H9 (cell line): Measurements from ENCODE around the gene PDZD7. TPM values are rescaled to one million over a fixed set of nuclear protein-coding genes. Genes with fewer than 3 reads are reported as not detected.

Experiments used
- DNase-seq: peaks from one replicate; pipeline ENCODE4 v3.0.0-alpha.2; 2017
- H2AFZ ChIP-seq: one replicate; pipeline ENCODE4 v1.6.1; 2013; ENCODE audit warnings: mild to moderate bottlenecking, low read length, control low read depth, moderate library complexity
- H2AK5ac ChIP-seq: 2 replicates; pipeline ENCODE4 v1.6.1; 2013; ENCODE audit warnings: low read length, control low read depth, mixed read lengths; ENCODE audit not compliant: insufficient read length
- H2BK120ac ChIP-seq: one replicate; pipeline ENCODE4 v1.6.1; 2013; ENCODE audit warnings: low read depth, mild to moderate bottlenecking, low read length, control low read depth, inconsistent platforms; ENCODE audit not compliant: poor library complexity, severe bottlenecking
- H2BK12ac ChIP-seq: 2 replicates; pipeline ENCODE4 v1.6.1; 2013; ENCODE audit warnings: low read length, control low read depth, mixed read lengths, low read depth; ENCODE audit not compliant: insufficient read length
- H2BK15ac ChIP-seq: 2 replicates; pipeline ENCODE4 v1.6.1; 2013; ENCODE audit warnings: low read depth, low read length, control low read depth
- H2BK20ac ChIP-seq: one replicate; pipeline ENCODE4 v1.6.1; 2013; ENCODE audit warnings: low read depth, mild to moderate bottlenecking, low read length, control low read depth, inconsistent platforms; ENCODE audit not compliant: poor library complexity, severe bottlenecking
- H2BK5ac ChIP-seq: 2 replicates; pipeline ENCODE4 v1.6.1; 2013; ENCODE audit warnings: low read length, control low read depth, mixed read lengths; ENCODE audit not compliant: insufficient read length
- H3K14ac ChIP-seq: 2 replicates; pipeline ENCODE4 v1.6.1; 2013; ENCODE audit warnings: low read length, control low read depth; ENCODE audit not compliant: insufficient read depth
- H3K18ac ChIP-seq: 2 replicates; pipeline ENCODE4 v1.6.1; 2013; ENCODE audit warnings: low read depth, mild to moderate bottlenecking, mixed read lengths, low read length, control low read depth; ENCODE audit not compliant: insufficient read length
- H3K23ac ChIP-seq: 2 replicates; pipeline ENCODE4 v1.6.1; 2013; ENCODE audit warnings: low read length, control low read depth, mixed read lengths, low read depth; ENCODE audit not compliant: insufficient read length
- H3K23me2 ChIP-seq: 2 replicates; pipeline ENCODE4 v1.6.1; 2013; ENCODE audit warnings: low read depth, mild to moderate bottlenecking, mixed read lengths, low read length, control low read depth; ENCODE audit not compliant: insufficient read length, poor library complexity, severe bottlenecking
- H3K27ac ChIP-seq: 2 replicates; pipeline ENCODE4 v1.5.1; 2013; ENCODE audit warnings: low read length, control low read depth, mixed read lengths, low read depth; ENCODE audit not compliant: insufficient read length
- H3K27me3 ChIP-seq: 2 replicates; pipeline ENCODE4 v1.6.1; 2013; ENCODE audit warnings: low read length, control low read depth, inconsistent platforms; ENCODE audit not compliant: insufficient read depth
- H3K4ac ChIP-seq: 2 replicates; pipeline ENCODE4 v1.6.1; 2013; ENCODE audit warnings: low read depth, mild to moderate bottlenecking, control low read depth, inconsistent platforms, low read length, moderate library complexity
- H3K4me1 ChIP-seq: 2 replicates; pipeline ENCODE4 v1.6.1; 2013; ENCODE audit warnings: low read length, control low read depth, inconsistent platforms; ENCODE audit not compliant: insufficient read depth
- H3K4me2 ChIP-seq: 2 replicates; pipeline ENCODE4 v1.6.1; 2013; ENCODE audit warnings: low read length, control low read depth, mixed read lengths; ENCODE audit not compliant: insufficient read length, insufficient read depth
- H3K56ac ChIP-seq: 2 replicates; pipeline ENCODE4 v1.6.1; 2013; ENCODE audit warnings: low read depth, mild to moderate bottlenecking, mixed read lengths, low read length, control low read depth; ENCODE audit not compliant: insufficient read length
- H3K79me1 ChIP-seq: 2 replicates; pipeline ENCODE4 v1.6.1; 2013; ENCODE audit warnings: low read depth, mild to moderate bottlenecking, moderate library complexity, low read length, control low read depth, inconsistent platforms; ENCODE audit not compliant: insufficient read depth, poor library complexity, severe bottlenecking
- H3K79me2 ChIP-seq: 2 replicates; pipeline ENCODE4 v1.6.1; 2013; ENCODE audit warnings: low read length, control low read depth, inconsistent platforms; ENCODE audit not compliant: insufficient read depth
- H3K9ac ChIP-seq: 2 replicates; pipeline ENCODE4 v1.6.1; 2013; ENCODE audit warnings: low read length, control low read depth, mixed read lengths; ENCODE audit not compliant: insufficient read length; ENCODE audit errors: extremely low read depth
- H3K9me3 ChIP-seq: one replicate; pipeline ENCODE4 v1.6.1; 2013; ENCODE audit warnings: low read depth, low read length, inconsistent platforms; ENCODE audit not compliant: control insufficient read depth
- H3T11ph ChIP-seq: one replicate; pipeline ENCODE4 v1.6.1; 2013; ENCODE audit warnings: mild to moderate bottlenecking, low read length, control low read depth, inconsistent platforms
- H4K20me1 ChIP-seq: one replicate; pipeline ENCODE4 v1.6.1; 2013; ENCODE audit not compliant: control insufficient read depth, insufficient read length, insufficient read depth
- H4K5ac ChIP-seq: 2 replicates; pipeline ENCODE4 v1.6.1; 2013; ENCODE audit warnings: low read depth, mild to moderate bottlenecking, mixed read lengths, low read length, control low read depth; ENCODE audit not compliant: insufficient read length
- H4K8ac ChIP-seq: replicated peaks from 2 replicates; pipeline ENCODE4 v1.6.1; 2013; ENCODE audit warnings: low read length, control low read depth, mixed read lengths, low read depth; ENCODE audit not compliant: insufficient read length
- H4K91ac ChIP-seq: 2 replicates; pipeline ENCODE4 v1.6.1; 2013; ENCODE audit warnings: low read depth, mild to moderate bottlenecking, moderate library complexity, mixed read lengths, low read length, control low read depth; ENCODE audit not compliant: insufficient read length
- H3K27ac Mint-ChIP-seq, 3 experiments: 2 replicates in 2 of 3; 3 replicates in 1 of 3; pipeline ENCODE4 v1.8.0; 2020 to 2021; ENCODE audit warnings: mixed read lengths in 3 of 3, mild to moderate bottlenecking in 1 of 3, moderate library complexity in 1 of 3
- H3K27me3 Mint-ChIP-seq: 2 replicates; pipeline ENCODE4 v1.8.0; 2021; ENCODE audit warnings: low read depth, mild to moderate bottlenecking, moderate library complexity, mixed read lengths
- H3K36me3 Mint-ChIP-seq, 3 experiments: 2 replicates in 2 of 3; 3 replicates in 1 of 3; pipeline ENCODE4 v1.8.0; 2020 to 2021; ENCODE audit warnings: low read depth in 3 of 3, mixed read lengths in 3 of 3; ENCODE audit not compliant: insufficient read depth in 1 of 3
- H3K4me1 Mint-ChIP-seq, 2 experiments: 2 replicates each; pipeline ENCODE4 v1.8.0; 2020; ENCODE audit warnings: mixed read lengths in 2 of 2
- H3K4me3 Mint-ChIP-seq, 2 experiments: 2 replicates in 1 of 2; 3 replicates in 1 of 2; pipeline ENCODE4 v1.8.0; 2020 to 2021; ENCODE audit warnings: mild to moderate bottlenecking in 2 of 2, mixed read lengths in 2 of 2, moderate library complexity in 1 of 2
- H3K9me3 Mint-ChIP-seq, 2 experiments: 2 replicates in 1 of 2; 3 replicates in 1 of 2; pipeline ENCODE4 v1.8.0; 2020; ENCODE audit warnings: mild to moderate bottlenecking in 2 of 2, mixed read lengths in 2 of 2, moderate library complexity in 1 of 2
- WGBS: extraction: QIAGEN DNeasy Blood & Tissue Kit; methylation state at CpG from one replicate; pipeline ENCODE4 v1.1.7; 2013; ENCODE audit warnings: missing lambda C conversion rate, low lambda C conversion rate, mixed read lengths; ENCODE audit not compliant: insufficient read length; ENCODE audit errors: extremely low coverage; 5-methylcytosine and 5-hydroxymethylcytosine counted together
- total RNA-seq: library from RNA; stranded (reverse); gene quantifications from 2 replicates; pipeline ENCODE4 v1.2.1, GENCODE V29; 2021
- TF ChIP-seq, protein P1 (sequence below): fragments of 200-600 bp; sonication (generic); conservative IDR thresholded peaks from 3 replicates; pipeline ENCODE4 v1.8.0; 2021; ENCODE audit warnings: antibody characterized with exemption, mild to moderate bottlenecking

PDZD7 gene
- total RNA-seq, 1 experiment from 2014 or later = 2.0 TPM

DNA sequence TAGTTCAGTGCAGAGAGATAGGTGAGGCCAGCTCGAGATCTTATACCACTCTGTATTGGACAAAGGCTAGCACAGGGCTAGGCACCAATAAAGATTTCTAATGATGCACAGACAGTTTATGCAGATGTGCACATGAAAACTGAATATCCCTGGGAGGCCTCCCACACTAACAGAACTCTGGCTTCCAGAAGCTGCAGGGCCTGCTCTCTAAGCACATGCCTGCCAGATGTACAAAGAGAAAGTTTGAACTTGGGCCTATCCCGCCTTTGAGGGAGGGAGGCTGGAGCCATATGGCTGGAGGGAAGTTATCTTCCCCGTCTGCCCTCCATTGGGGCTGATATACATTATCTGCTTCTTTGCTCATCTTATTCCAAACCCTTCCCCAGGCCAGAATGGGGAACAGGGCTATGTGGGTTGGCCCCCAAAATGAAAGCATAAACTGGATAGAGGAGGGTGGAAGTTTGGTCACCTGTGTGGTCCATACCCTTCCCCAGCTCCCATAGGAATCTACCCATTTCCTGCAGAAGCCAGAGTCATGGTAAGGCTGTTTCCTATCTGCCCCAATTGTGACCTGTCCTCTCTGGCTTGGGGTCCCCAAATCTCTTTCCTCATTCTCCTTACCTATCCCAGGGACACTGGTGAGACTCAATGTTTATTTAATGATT is 34.7 kb upstream of the PDZD7 start:
- Histone ChIP-seq H3K23ac (no peak overlapping the region), H3K23me2 (peaks cover 35% of the 10 kb centered on the region), H3K79me2 (no peaks in the 10 kb centered on the region), H2BK20ac (no peak overlapping the region), H3K18ac (no peak overlapping the region), H4K91ac (no peak overlapping the region), H3K9me3 (no peaks in the 10 kb centered on the region), H3T11ph (no peak overlapping the region), H2BK5ac (no peak overlapping the region), H2BK120ac (no peak overlapping the region), H3K14ac (no peak overlapping the region), H3K27me3 (peaks cover 45% of the 10 kb centered on the region), H2BK15ac (no peak overlapping the region), H4K8ac (no peak overlapping the region), H2BK12ac (no peak overlapping the region), H3K9ac (no peak overlapping the region), H3K4me1 (no peaks in the 10 kb centered on the region; the same call in 1 of the 2 replicates), H3K27ac (no peak overlapping the region), H2AFZ (no peak overlapping the region), H3K56ac (no peak overlapping the region), H3K79me1 (no peaks in the 10 kb centered on the region), H2AK5ac (no peak overlapping the region), H3K4me2 (peak overlapping the region; percentile 69), H4K20me1 (no peaks in the 10 kb centered on the region), H4K5ac (no peak overlapping the region), H3K4ac (no peak overlapping the region)
- Mint-ChIP-seq H3K4me1 (peaks cover 24 to 32% of the 10 kb centered on the region in 2 experiments), H3K4me3 (peak overlapping the region; percentile 71 to 87), H3K36me3 (no peaks in the 10 kb centered on the region; a peak in 1 of 7 replicates), H3K9me3 (no peaks in the 10 kb centered on the region), H3K27me3 (peaks cover 65% of the 10 kb centered on the region), H3K27ac (no peak overlapping the region; a peak in 1 of 7 replicates)
- no CpG with 5 or more reads among the region's 3 CpGs for WGBS
- TF ChIP-seq, protein P1, sequence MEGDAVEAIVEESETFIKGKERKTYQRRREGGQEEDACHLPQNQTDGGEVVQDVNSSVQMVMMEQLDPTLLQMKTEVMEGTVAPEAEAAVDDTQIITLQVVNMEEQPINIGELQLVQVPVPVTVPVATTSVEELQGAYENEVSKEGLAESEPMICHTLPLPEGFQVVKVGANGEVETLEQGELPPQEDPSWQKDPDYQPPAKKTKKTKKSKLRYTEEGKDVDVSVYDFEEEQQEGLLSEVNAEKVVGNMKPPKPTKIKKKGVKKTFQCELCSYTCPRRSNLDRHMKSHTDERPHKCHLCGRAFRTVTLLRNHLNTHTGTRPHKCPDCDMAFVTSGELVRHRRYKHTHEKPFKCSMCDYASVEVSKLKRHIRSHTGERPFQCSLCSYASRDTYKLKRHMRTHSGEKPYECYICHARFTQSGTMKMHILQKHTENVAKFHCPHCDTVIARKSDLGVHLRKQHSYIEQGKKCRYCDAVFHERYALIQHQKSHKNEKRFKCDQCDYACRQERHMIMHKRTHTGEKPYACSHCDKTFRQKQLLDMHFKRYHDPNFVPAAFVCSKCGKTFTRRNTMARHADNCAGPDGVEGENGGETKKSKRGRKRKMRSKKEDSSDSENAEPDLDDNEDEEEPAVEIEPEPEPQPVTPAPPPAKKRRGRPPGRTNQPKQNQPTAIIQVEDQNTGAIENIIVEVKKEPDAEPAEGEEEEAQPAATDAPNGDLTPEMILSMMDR = no peak
- no peak for DNase-seq
